H1 (cell line): Measurements from ENCODE around the gene QSOX2. TPM values are rescaled to one million over a fixed set of nuclear protein-coding genes. Genes with fewer than 3 reads are reported as not detected.

Source experiments
- CTCF ChIA-PET: fragments of 300-600 bp; sonication (Branson Sonifier 250); formaldehyde crosslinking; loops from one replicate; lab custom pipeline; 2021; ENCODE audit not compliant: partially characterized antibody; lab: Charles Lee
- POLR2A ChIA-PET: fragments of 300-600 bp; sonication (Branson Sonifier 250); formaldehyde crosslinking; loops from one replicate; lab custom pipeline; 2021; ENCODE audit warnings: inconsistent platforms; ENCODE audit not compliant: partially characterized antibody; lab: Charles Lee
- DNase-seq, 2 experiments: peaks; one replicate each; pipeline versions ENCODE4 v3.0.0 to v3.0.0-alpha.2; 2010 to 2022; ENCODE audit warnings: low spot score in 2 of 2, low read depth in 1 of 2, mixed read lengths in 1 of 2
- FAIRE-seq: peaks from 2 replicates; lab custom pipeline; 2011; peaks lifted over from hg19 to GRCh38; lab: Jason Lieb, UNC
- H2AFZ ChIP-seq: 2 replicates; pipeline ENCODE4 v1.8.1; 2012; ENCODE audit warnings: low read length, inconsistent platforms
- H2AK5ac ChIP-seq: 2 replicates; pipeline ENCODE4 v1.6.1; 2013; ENCODE audit warnings: low read depth, low read length
- H2BK120ac ChIP-seq: replicated peaks from 2 replicates; pipeline ENCODE3; 2013; ENCODE audit warnings: low read depth, low read length, inconsistent platforms
- H2BK12ac ChIP-seq: 2 replicates; pipeline ENCODE4 v1.6.1; 2013; ENCODE audit warnings: low read depth, low read length
- H2BK15ac ChIP-seq: 2 replicates; pipeline ENCODE4 v1.6.1; 2013; ENCODE audit warnings: low read length
- H2BK20ac ChIP-seq: 2 replicates; pipeline ENCODE4 v1.6.1; 2013; ENCODE audit warnings: low read length
- H2BK5ac ChIP-seq: 2 replicates; pipeline ENCODE4 v1.6.1; 2013; ENCODE audit warnings: low read depth, low read length
- H3K14ac ChIP-seq: 2 replicates; pipeline ENCODE4 v1.6.1; 2013; ENCODE audit warnings: inconsistent platforms; ENCODE audit not compliant: insufficient read length
- H3K18ac ChIP-seq: 2 replicates; pipeline ENCODE4 v1.6.1; 2013; ENCODE audit warnings: low read length; ENCODE audit errors: extremely low read depth
- H3K23ac ChIP-seq: 2 replicates; pipeline ENCODE4 v1.6.1; 2013; ENCODE audit warnings: inconsistent platforms; ENCODE audit not compliant: insufficient read length
- H3K23me2 ChIP-seq: 2 replicates; pipeline ENCODE4 v1.6.1; 2013; ENCODE audit warnings: low read depth, low read length
- H3K27ac ChIP-seq: 2 replicates; pipeline ENCODE4 v1.6.1; 2011; ENCODE audit warnings: low read depth, low read length, inconsistent platforms
- H3K27me3 ChIP-seq, 4 experiments: replicated peaks in 1 of 4; 1 replicate in 1 of 4; 2 replicates in 3 of 4; pipeline versions ENCODE4 v1.6.1 to v1.8.1; 2011 to 2013; ENCODE audit warnings: low read length in 3 of 4, mild to moderate bottlenecking in 3 of 4, inconsistent platforms in 2 of 4, mixed read lengths in 2 of 4, moderate library complexity in 1 of 4; ENCODE audit not compliant: control insufficient read depth in 3 of 4, insufficient read depth in 3 of 4; ENCODE audit errors: extremely low read depth in 1 of 4
- H3K36me3 ChIP-seq, 4 experiments: 2 replicates each; pipeline versions ENCODE4 v1.6.1 to v1.8.1; 2011 to 2013; ENCODE audit warnings: mild to moderate bottlenecking in 4 of 4, low read length in 3 of 4, moderate library complexity in 2 of 4, control low read depth in 1 of 4, inconsistent platforms in 1 of 4; ENCODE audit not compliant: insufficient read depth in 4 of 4, control insufficient read depth in 2 of 4
- H3K4ac ChIP-seq: replicated peaks from 2 replicates; pipeline ENCODE3; 2013; ENCODE audit warnings: low read length, low read depth, mixed read lengths, inconsistent platforms; ENCODE audit not compliant: insufficient read length
- H3K4me1 ChIP-seq, 4 experiments: replicated peaks in 1 of 4; 1 replicate in 1 of 4; 2 replicates in 3 of 4; pipeline versions ENCODE4 v1.6.1 to v1.8.1; 2011 to 2013; ENCODE audit warnings: low read length in 3 of 4, inconsistent platforms in 2 of 4, mixed read lengths in 1 of 4; ENCODE audit not compliant: insufficient read depth in 4 of 4, control insufficient read depth in 3 of 4
- H3K4me2 ChIP-seq, 2 experiments: 2 replicates each; pipeline versions ENCODE4 v1.6.1 to v1.8.1; 2011 to 2013; ENCODE audit warnings: low read depth in 2 of 2, low read length in 2 of 2, control low read depth in 1 of 2, inconsistent platforms in 1 of 2, mild to moderate bottlenecking in 1 of 2; ENCODE audit not compliant: insufficient read depth in 1 of 2
- H3K4me3 ChIP-seq, 4 experiments: fragments of 200-600, 300-600 bp in 1 of 4; sonication (generic), shearing (Covaris generic), sonication (Bioruptor Twin) in 1 of 4; 2 replicates each; pipeline versions ENCODE4 v1.5.1 to v1.8.1; 2011 to 2016; ENCODE audit warnings: low read length in 4 of 4, low read depth in 3 of 4, control low read depth in 2 of 4, inconsistent platforms in 2 of 4, mild to moderate bottlenecking in 2 of 4, mixed read lengths in 1 of 4, moderate library complexity in 1 of 4; ENCODE audit not compliant: insufficient read depth in 2 of 4; ENCODE audit errors: extremely low read depth in 1 of 4
- H3K56ac ChIP-seq: replicated peaks from 2 replicates; pipeline ENCODE3; 2013; ENCODE audit warnings: low read depth, mild to moderate bottlenecking, mixed read lengths, low read length, inconsistent platforms; ENCODE audit not compliant: insufficient read length
- H3K79me1 ChIP-seq: 2 replicates; pipeline ENCODE4 v1.6.1; 2013; ENCODE audit warnings: low read depth, low read length, control low read depth
- H3K79me2 ChIP-seq, 2 experiments: 2 replicates each; pipeline versions ENCODE4 v1.6.1 to v1.8.1; 2012 to 2013; ENCODE audit warnings: low read length in 2 of 2, mild to moderate bottlenecking in 2 of 2, inconsistent platforms in 1 of 2; ENCODE audit not compliant: insufficient read depth in 2 of 2, control insufficient read depth in 1 of 2
- H3K9ac ChIP-seq, 4 experiments: replicated peaks in 1 of 4; 1 replicate in 1 of 4; 2 replicates in 3 of 4; pipeline versions ENCODE4 v1.6.1 to v1.8.1; 2011 to 2013; ENCODE audit warnings: low read depth in 3 of 4, low read length in 3 of 4, control low read depth in 2 of 4, mild to moderate bottlenecking in 2 of 4, moderate library complexity in 2 of 4, inconsistent platforms in 1 of 4; ENCODE audit errors: extremely low read depth in 1 of 4
- H3K9me3 ChIP-seq, 2 experiments: 2 replicates each; pipeline versions ENCODE4 v1.6.1 to v1.8.1; 2012 to 2013; ENCODE audit warnings: mild to moderate bottlenecking in 2 of 2, moderate library complexity in 2 of 2, control low read depth in 1 of 2, inconsistent platforms in 1 of 2, low read depth in 1 of 2, low read length in 1 of 2, mixed read lengths in 1 of 2; ENCODE audit not compliant: insufficient read depth in 2 of 2
- H4K20me1 ChIP-seq, 2 experiments: replicated peaks in 1 of 2; 2 replicates each; pipeline versions ENCODE3 to v1.8.1; 2011 to 2013; ENCODE audit warnings: inconsistent platforms in 2 of 2, low read length in 2 of 2, mild to moderate bottlenecking in 1 of 2; ENCODE audit not compliant: insufficient read depth in 2 of 2, control insufficient read depth in 1 of 2
- H4K5ac ChIP-seq: 2 replicates; pipeline ENCODE4 v1.6.1; 2013; ENCODE audit warnings: low read length, low read depth, mixed read lengths, inconsistent platforms; ENCODE audit not compliant: insufficient read length
- H4K8ac ChIP-seq: 2 replicates; pipeline ENCODE4 v1.8.0; 2013; ENCODE audit warnings: mild to moderate bottlenecking, moderate library complexity, low read length, inconsistent platforms; ENCODE audit not compliant: insufficient read depth; ENCODE audit errors: extremely low read depth
- H4K91ac ChIP-seq: replicated peaks from 2 replicates; pipeline ENCODE3; 2013; ENCODE audit warnings: low read length, mixed read lengths, inconsistent platforms; ENCODE audit not compliant: insufficient read length
- GTF2F1 ChIP-seq: IDR thresholded peaks from 2 replicates; pipeline ENCODE4 v1.6.1; 2012; ENCODE audit warnings: low read depth, low read length, improper control_type of control experiment, borderline replicate concordance
- HDAC6 ChIP-seq: IDR thresholded peaks from one replicate; pipeline ENCODE4 v1.7.1; 2012; ENCODE audit warnings: low read depth, mild to moderate bottlenecking, inconsistent platforms, low read length, moderate library complexity
- WGBS, 2 experiments: shearing (Covaris generic) in 1 of 2; methylation state at CpG; one replicate each; pipeline versions ENCODE4 v1.1.6 to v1.1.7; 2013 to 2015; ENCODE audit warnings: low lambda C conversion rate in 2 of 2, mixed read lengths in 2 of 2, inconsistent platforms in 1 of 2, low coverage in 1 of 2, missing lambda C conversion rate in 1 of 2; ENCODE audit not compliant: insufficient replicate concordance in 2 of 2, insufficient coverage in 1 of 2, insufficient read length in 1 of 2; ENCODE audit errors: extremely low coverage in 1 of 2, missing lambda C conversion rate in 1 of 2; 5-methylcytosine and 5-hydroxymethylcytosine counted together
- polyA plus RNA-seq, 7 experiments: library from polyadenylated mRNA; depleted of rRNA in 3 of 7; stranded (reverse) in 5 of 7; unstranded in 2 of 7; fragments of >200 nt in 5 of 7; fragments of 200-250 nt in 2 of 7; gene quantifications; 1 replicate in 5 of 7; 2 replicates in 1 of 7; 4 replicates in 1 of 7; pipeline versions ENCODE4 v1.2.1 to v1.2.3, GENCODE V29; 2011 to 2013; ENCODE audit warnings: missing spikeins in 2 of 7, mixed read lengths in 2 of 7
- total RNA-seq: library from RNA; stranded (reverse); fragmentation: NEBNext Ultra II Directional; extraction: Animal tissue kit (Norgen Biotek cat#: 25700); gene quantifications from 2 replicates; pipeline ENCODE4 v1.2.1, GENCODE V29; 2021
- TF ChIP-seq, protein P1 (sequence below): IDR thresholded peaks from 2 replicates; pipeline ENCODE4 v1.6.1; 2011; ENCODE audit warnings: low read depth, mild to moderate bottlenecking, low read length; ENCODE audit not compliant: insufficient read depth

Gene QSOX2
- total and polyA plus RNA-seq, 2 of the 8 experiments (the other 6 are each of a cell fraction or from before 2014, with no cell fraction given) = 18.0 to 28.6 TPM

DNA sequence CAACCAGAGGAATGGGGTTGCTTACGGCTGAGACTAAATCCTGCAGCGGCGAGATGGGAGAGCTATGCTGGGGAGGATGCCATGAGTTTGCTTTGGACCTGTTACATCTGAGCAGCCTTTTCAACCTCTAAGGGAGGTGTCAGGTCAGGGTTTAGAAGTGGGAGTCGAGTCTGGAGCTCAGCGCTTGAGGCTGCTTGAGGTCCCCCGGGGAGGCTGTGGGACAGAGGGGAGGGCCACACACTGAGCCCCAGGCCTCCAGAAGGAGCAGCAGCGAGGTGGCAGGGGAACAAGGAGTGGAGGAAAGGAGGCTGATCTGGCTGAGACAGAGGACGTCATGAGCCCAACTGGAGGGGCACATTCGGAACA, 1.9 kb upstream of the QSOX2 start:
- Histone ChIP-seq H4K5ac (peak overlapping the region; percentile 4), H3K36me3 (no peaks in the 10 kb centered on the region; a peak in 1 of 8 replicates), H2BK20ac (no peak overlapping the region), H2BK120ac (no peak overlapping the region), H2BK12ac (peak overlapping the region; percentile 90; the same call in 1 of the 2 replicates), H4K91ac (no peak overlapping the region), H3K18ac (0 out of 2 replicates have a peak overlapping the region, but pooled peaks have one; percentile 53), H3K79me2 (peaks cover 4 to 26% of the 10 kb centered on the region in 2 experiments), H2AK5ac (no peak overlapping the region), H3K4ac (no peak overlapping the region), H3K23ac (no peak overlapping the region), H2BK5ac (no peak overlapping the region), H2AFZ (0 out of 2 replicates have a peak overlapping the region, but pooled peaks have one; percentile 65), H3K23me2 (no peaks in the 10 kb centered on the region; the same call in 1 of the 2 replicates), H2BK15ac (peak overlapping the region; percentile 61; the same call in 1 of the 2 replicates), H4K8ac (no peak overlapping the region; the same call in 1 of the 2 replicates), H3K9me3 (no peaks in the 10 kb centered on the region), H3K27ac (no peak overlapping the region), H3K9ac (no peak overlapping the region), H3K4me1 (peaks cover 3 to 21% (median 13%) of the 10 kb centered on the region in 4 experiments), H3K14ac (no peak overlapping the region), H4K20me1 (peaks cover 5 to 15% of the 10 kb centered on the region in 2 experiments), H3K27me3 (peaks cover 0 to 7% (median 1%) of the 10 kb centered on the region in 4 experiments; a peak in 4 of 7 replicates), H3K79me1 (peaks cover 4% of the 10 kb centered on the region; the same call in 1 of the 2 replicates), H3K56ac (no peak overlapping the region), H3K4me2 (peak overlapping the region in 1 of 2 experiments; percentile 13; a peak in 1 of 4 replicates), H3K4me3 (no peak overlapping the region)
- ChIA-PET CTCF (interaction anchor here (0.9 to 1.6 kb wide), 6 partner anchors 14 to 78 kb away, joined by 3 to 5 read pairs (median 3); no protein-coding TSS in a partner anchor), POLR2A (interaction anchor here (1.1 to 2.2 kb wide), 3 partner anchors 20 to 109 kb away, joined by 3 to 6 read pairs (median 3); no protein-coding TSS in a partner anchor)
- no peak for FAIRE-seq
- WGBS, 2 experiments = 78% methylated on average over 9 of the region's 9 CpGs; no CpG with 5 or more reads in 1 of the 2 experiments
- TF ChIP-seq GTF2F1 (no peak), HDAC6 (no peak)
- TF ChIP-seq, protein P1, sequence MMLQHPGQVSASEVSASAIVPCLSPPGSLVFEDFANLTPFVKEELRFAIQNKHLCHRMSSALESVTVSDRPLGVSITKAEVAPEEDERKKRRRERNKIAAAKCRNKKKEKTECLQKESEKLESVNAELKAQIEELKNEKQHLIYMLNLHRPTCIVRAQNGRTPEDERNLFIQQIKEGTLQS = no peak
- no peak for DNase-seq
